Right atrium auricular region (tissue), 2 donors: Measurements from ENCODE around the gene CRY1. TPM values are rescaled to one million over a fixed set of nuclear protein-coding genes. Genes with fewer than 3 reads are reported as not detected.

ENCODE experiments used
- DNase-seq: peaks from one replicate; pipeline ENCODE4 v3.0.0-alpha.2; 2019; ENCODE audit warnings: low spot score
- H3K27ac ChIP-seq, 2 donors: fragments of 200-600 bp; sonication (generic); 1 replicate in 1 of 2; 2 replicates in 1 of 2; pipeline ENCODE4 v1.5.1; 2016 to 2019
- H3K27me3 ChIP-seq, 2 donors: fragments of 200-600 bp; sonication (generic); one replicate each; pipeline versions ENCODE4 v1.5.1 to v1.6.0; 2017 to 2019
- H3K36me3 ChIP-seq: fragments of 200-600 bp; sonication (generic); one replicate; pipeline ENCODE4 v1.5.1; 2016
- H3K4me1 ChIP-seq, 2 donors: fragments of 200-600 bp; sonication (generic); one replicate each; pipeline versions ENCODE4 v1.5.1 to v1.6.0; 2017 to 2019
- H3K4me3 ChIP-seq, 2 donors: fragments of 200-600 bp; sonication (generic); 1 replicate in 1 of 2; 2 replicates in 1 of 2; pipeline ENCODE4 v1.5.1; 2017 to 2019; ENCODE audit warnings: mild to moderate bottlenecking in 1 of 2, moderate library complexity in 1 of 2
- H3K9me3 ChIP-seq, 2 donors: fragments of 200-600 bp; sonication (generic); one replicate each; pipeline ENCODE4 v1.5.1; 2019
- total RNA-seq, 2 donors: library from RNA; depleted of rRNA; stranded (reverse); fragments of >200 nt; gene quantifications; one replicate each; pipeline ENCODE4 v1.1.0, GENCODE V29; 2016
- TF ChIP-seq, protein P1 (sequence below), 2 donors: fragments of 200-600 bp; sonication (generic); IDR thresholded peaks; one replicate each; pipeline ENCODE4 v1.5.1; 2019; ENCODE audit warnings: antibody characterized with exemption in 2 of 2

The CRY1 gene
- total RNA-seq, 2 donors from 2014 or later = 16.2 to 23.7 TPM

- TF ChIP-seq, protein P1, sequence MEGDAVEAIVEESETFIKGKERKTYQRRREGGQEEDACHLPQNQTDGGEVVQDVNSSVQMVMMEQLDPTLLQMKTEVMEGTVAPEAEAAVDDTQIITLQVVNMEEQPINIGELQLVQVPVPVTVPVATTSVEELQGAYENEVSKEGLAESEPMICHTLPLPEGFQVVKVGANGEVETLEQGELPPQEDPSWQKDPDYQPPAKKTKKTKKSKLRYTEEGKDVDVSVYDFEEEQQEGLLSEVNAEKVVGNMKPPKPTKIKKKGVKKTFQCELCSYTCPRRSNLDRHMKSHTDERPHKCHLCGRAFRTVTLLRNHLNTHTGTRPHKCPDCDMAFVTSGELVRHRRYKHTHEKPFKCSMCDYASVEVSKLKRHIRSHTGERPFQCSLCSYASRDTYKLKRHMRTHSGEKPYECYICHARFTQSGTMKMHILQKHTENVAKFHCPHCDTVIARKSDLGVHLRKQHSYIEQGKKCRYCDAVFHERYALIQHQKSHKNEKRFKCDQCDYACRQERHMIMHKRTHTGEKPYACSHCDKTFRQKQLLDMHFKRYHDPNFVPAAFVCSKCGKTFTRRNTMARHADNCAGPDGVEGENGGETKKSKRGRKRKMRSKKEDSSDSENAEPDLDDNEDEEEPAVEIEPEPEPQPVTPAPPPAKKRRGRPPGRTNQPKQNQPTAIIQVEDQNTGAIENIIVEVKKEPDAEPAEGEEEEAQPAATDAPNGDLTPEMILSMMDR (IDR thresholded peaks at IDR 0.05) = no peak
- no peak for DNase-seq
- no peak overlapping the region for H3K27ac ChIP-seq
These were observed 12.0 kb upstream of the CRY1 start for GRCh38 chr12:107105410-107105703.

GRCh38 chr12:107103516-107103915, 10.2 kb upstream of the CRY1 start:
- Histone ChIP-seq H3K4me3 (no peak overlapping the region), H3K9me3 (no peaks in the 10 kb centered on the region), H3K36me3 (no peaks in the 10 kb centered on the region), H3K27me3 (no peaks in the 10 kb centered on the region), H3K27ac (no peak overlapping the region), H3K4me1 (no peaks in the 10 kb centered on the region)
- no peak for DNase-seq
- TF ChIP-seq, protein P1 (IDR thresholded peaks at IDR 0.05) = no peak

More at GRCh38 chr12:107105410-107105703, 12.0 kb upstream of the CRY1 start:
- no peaks in the 10 kb centered on the region for H3K36me3 ChIP-seq
- H3K9me3 ChIP-seq = no peaks in the 10 kb centered on the region
- no peaks in the 10 kb centered on the region for H3K4me1 ChIP-seq
- no peaks in the 10 kb centered on the region for H3K27me3 ChIP-seq
- no peak overlapping the region for H3K4me3 ChIP-seq

GRCh38 chr12:107103097-107103496, 9.7 kb upstream of the CRY1 start:
- H3K9me3 ChIP-seq = no peaks in the 10 kb centered on the region
- no peaks in the 10 kb centered on the region for H3K27me3 ChIP-seq
- no peaks in the 10 kb centered on the region for H3K36me3 ChIP-seq
- no peak overlapping the region for H3K27ac ChIP-seq
- H3K4me1 ChIP-seq = no peaks in the 10 kb centered on the region
- TF ChIP-seq, protein P1 (IDR thresholded peaks at IDR 0.05) = no peak
- DNase-seq = no peak
- no peak overlapping the region for H3K4me3 ChIP-seq

- no peak for DNase-seq
- Histone ChIP-seq H3K27ac (no peak overlapping the region), H3K36me3 (no peaks in the 10 kb centered on the region), H3K9me3 (no peaks in the 10 kb centered on the region), H3K27me3 (no peaks in the 10 kb centered on the region), H3K4me3 (no peak overlapping the region), H3K4me1 (no peaks in the 10 kb centered on the region)
- TF ChIP-seq, protein P1 (IDR thresholded peaks at IDR 0.05) = no peak
These were observed 8.9 kb upstream of the CRY1 start for GRCh38 chr12:107102294-107102693.

GRCh38 chr12:107101651-107102050, 8.3 kb upstream of the CRY1 start:
- TF ChIP-seq, protein P1 (IDR thresholded peaks at IDR 0.05) = no peak
- no peaks in the 10 kb centered on the region for H3K9me3 ChIP-seq
- no peak overlapping the region for H3K4me3 ChIP-seq
- no peaks in the 10 kb centered on the region for H3K4me1 ChIP-seq
- DNase-seq = no peak
- no peaks in the 10 kb centered on the region for H3K36me3 ChIP-seq
- no peaks in the 10 kb centered on the region for H3K27me3 ChIP-seq
- no peak overlapping the region for H3K27ac ChIP-seq

- DNase-seq = no peak
- no peaks in the 10 kb centered on the region for H3K36me3 ChIP-seq
- H3K27me3 ChIP-seq = no peaks in the 10 kb centered on the region
- no peak overlapping the region for H3K4me3 ChIP-seq
- no peaks in the 10 kb centered on the region for H3K9me3 ChIP-seq
- TF ChIP-seq, protein P1 (IDR thresholded peaks at IDR 0.05) = no peak
- no peak overlapping the region for H3K27ac ChIP-seq
- H3K4me1 ChIP-seq = no peaks in the 10 kb centered on the region
These were observed 6.6 kb upstream of the CRY1 start for GRCh38 chr12:107099917-107100316.
